GM21367 (cell line): ENCODE results near the gene RPS19.
"Not testable (repeated sequence)": the region's sequence is repeated elsewhere in the genome, so short reads cannot be mapped to it uniquely, and the experiment has no call there.

Source experiments
- ATAC-seq: cut with Tn5 transposase; IDR thresholded peaks from one replicate; pipeline ENCODE4 v1.9.1; 2021; ENCODE audit not compliant: unreplicated experiment

RPS19 gene

GRCh38 chr19:41859213-41859617, 840 bp upstream of the RPS19 start:
- ATAC-seq: no peak

GRCh38 chr19:41860419-41861115, 512 bp downstream of the RPS19 start:
- no peak for ATAC-seq

- ATAC-seq: no peak
Observed at GRCh38 chr19:41861116-41861768, 1.2 kb downstream of the RPS19 start.

- no peak for ATAC-seq
Observed at GRCh38 chr19:41861846-41862245, 1.8 kb downstream of the RPS19 start.

GRCh38 chr19:41862445-41862986, 2.5 kb downstream of the RPS19 start:
- no peak for ATAC-seq

- ATAC-seq: no peak
Observed at GRCh38 chr19:41863209-41863931, 3.3 kb downstream of the RPS19 start.

GRCh38 chr19:41864374-41864773, 4.3 kb downstream of the RPS19 start:
- ATAC-seq: no peak

GRCh38 chr19:41866284-41866683, 6.2 kb downstream of the RPS19 start:
- ATAC-seq: no peak

GRCh38 chr19:41868120-41868988, 8.3 kb downstream of the RPS19 start:
- no peak for ATAC-seq

GRCh38 chr19:41868989-41869300, 8.9 kb downstream of the RPS19 start:
- no peak for ATAC-seq

- ATAC-seq: no peak
Observed at GRCh38 chr19:41869374-41869955, 9.4 kb downstream of the RPS19 start.

GRCh38 chr19:41870401-41870873, 10.4 kb downstream of the RPS19 start:
- no peak for ATAC-seq

GRCh38 chr19:41871573-41872383, 11.7 kb downstream of the RPS19 start:
- ATAC-seq: no peak

GRCh38 chr19:41872384-41872774, 12.3 kb downstream of the RPS19 start:
- ATAC-seq: no peak

GRCh38 chr19:41872775-41873647, 13.0 kb downstream of the RPS19 start:
- no peak for ATAC-seq

- not testable (repeated sequence) for ATAC-seq
Observed at GRCh38 chr19:41875973-41876372, 15.9 kb downstream of the RPS19 start.

- ATAC-seq: peak; percentile 59
Observed at GRCh38 chr19:41876847-41877832, 17.1 kb downstream of the RPS19 start, which contains the start of gene CD79A. TSS of gene CD79A (plus strand) at chr19:41877279. CDS start at chr19:41877305, 26 bp downstream.
